SH-SY5Y (cell line): ENCODE data around the gene CHCHD3.

ENCODE experiments used
- GATA2 ChIP-seq: IDR thresholded peaks from 2 replicates; pipeline ENCODE4 v1.6.1; 2011; ENCODE audit warnings: mild to moderate bottlenecking, low read depth, low read length
- GATA3 ChIP-seq: IDR thresholded peaks from 2 replicates; pipeline ENCODE4 v1.6.1; 2011; ENCODE audit warnings: low read depth, mild to moderate bottlenecking, low read length, moderate library complexity

DNA sequence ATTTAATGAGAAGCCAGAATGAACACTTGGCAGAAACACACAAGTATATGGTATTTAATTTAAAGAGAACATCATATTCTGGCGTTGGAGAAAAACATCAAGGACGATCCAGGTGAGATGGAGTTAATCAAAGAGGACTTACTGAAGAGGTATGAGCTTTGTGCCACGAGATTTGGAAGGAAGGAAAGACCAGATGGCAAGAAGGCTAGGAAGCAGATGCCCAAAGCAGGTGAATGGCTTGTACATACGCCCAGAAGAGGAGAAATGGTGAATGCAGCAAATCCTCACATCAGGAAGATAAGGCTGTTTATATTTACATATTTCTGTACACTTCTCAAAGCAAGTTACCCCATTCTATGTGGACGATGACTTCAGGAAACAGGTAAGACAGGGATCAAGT, 341.7 kb downstream of the CHCHD3 start:
- TF ChIP-seq GATA2 (no peak), GATA3 (no peak)
